Measurements from ENCODE around the gene FGF22. TPM values are rescaled to one million over a fixed set of nuclear protein-coding genes. Genes with fewer than 3 reads are reported as not detected.

Gene FGF22
- polyA plus RNA-seq, 1 donor from 2014 or later, result 0.48 TPM

- H3K9me3 ChIP-seq (ENCODE audit: low read length), result no peaks in the 10 kb centered on the region
- no peaks in the 10 kb centered on the region for H3K79me2 ChIP-seq (replicated peaks; ENCODE audit: insufficient read depth, low read length)
- no peak overlapping the region for H3K4me3 ChIP-seq (ENCODE audit: low read length)
- no peaks in the 10 kb centered on the region for H3F3A ChIP-seq (ENCODE audit: insufficient read depth, low read length, poor library complexity, severe bottlenecking)
- H2AFZ ChIP-seq (ENCODE audit: low read depth, low read length), result no peak overlapping the region
- no peaks in the 10 kb centered on the region for H3K9me2 ChIP-seq (ENCODE audit: insufficient read depth, low read length)
- H3K4me2 ChIP-seq (ENCODE audit: low read length), result no peak overlapping the region
- TF ChIP-seq SMC3 (conservative IDR thresholded peaks at IDR 0.05; ENCODE audit: poor library complexity), result no peak
- no peak for TF ChIP-seq EZH2 (IDR thresholded peaks at IDR 0.05; ENCODE audit: borderline replicate concordance, insufficient read depth, low read length, poor library complexity, severe bottlenecking)
- TF ChIP-seq TAF1 (IDR thresholded peaks at IDR 0.05; ENCODE audit: low read depth), result no peak
- TF ChIP-seq EP300 (conservative IDR thresholded peaks at IDR 0.05; ENCODE audit: poor library complexity, severe bottlenecking), result no peak
- TF ChIP-seq MXI1 (conservative IDR thresholded peaks at IDR 0.05; ENCODE audit: poor library complexity, severe bottlenecking), result no peak
- TF ChIP-seq, protein P1, sequence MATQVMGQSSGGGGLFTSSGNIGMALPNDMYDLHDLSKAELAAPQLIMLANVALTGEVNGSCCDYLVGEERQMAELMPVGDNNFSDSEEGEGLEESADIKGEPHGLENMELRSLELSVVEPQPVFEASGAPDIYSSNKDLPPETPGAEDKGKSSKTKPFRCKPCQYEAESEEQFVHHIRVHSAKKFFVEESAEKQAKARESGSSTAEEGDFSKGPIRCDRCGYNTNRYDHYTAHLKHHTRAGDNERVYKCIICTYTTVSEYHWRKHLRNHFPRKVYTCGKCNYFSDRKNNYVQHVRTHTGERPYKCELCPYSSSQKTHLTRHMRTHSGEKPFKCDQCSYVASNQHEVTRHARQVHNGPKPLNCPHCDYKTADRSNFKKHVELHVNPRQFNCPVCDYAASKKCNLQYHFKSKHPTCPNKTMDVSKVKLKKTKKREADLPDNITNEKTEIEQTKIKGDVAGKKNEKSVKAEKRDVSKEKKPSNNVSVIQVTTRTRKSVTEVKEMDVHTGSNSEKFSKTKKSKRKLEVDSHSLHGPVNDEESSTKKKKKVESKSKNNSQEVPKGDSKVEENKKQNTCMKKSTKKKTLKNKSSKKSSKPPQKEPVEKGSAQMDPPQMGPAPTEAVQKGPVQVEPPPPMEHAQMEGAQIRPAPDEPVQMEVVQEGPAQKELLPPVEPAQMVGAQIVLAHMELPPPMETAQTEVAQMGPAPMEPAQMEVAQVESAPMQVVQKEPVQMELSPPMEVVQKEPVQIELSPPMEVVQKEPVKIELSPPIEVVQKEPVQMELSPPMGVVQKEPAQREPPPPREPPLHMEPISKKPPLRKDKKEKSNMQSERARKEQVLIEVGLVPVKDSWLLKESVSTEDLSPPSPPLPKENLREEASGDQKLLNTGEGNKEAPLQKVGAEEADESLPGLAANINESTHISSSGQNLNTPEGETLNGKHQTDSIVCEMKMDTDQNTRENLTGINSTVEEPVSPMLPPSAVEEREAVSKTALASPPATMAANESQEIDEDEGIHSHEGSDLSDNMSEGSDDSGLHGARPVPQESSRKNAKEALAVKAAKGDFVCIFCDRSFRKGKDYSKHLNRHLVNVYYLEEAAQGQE (IDR thresholded peaks at IDR 0.05; ENCODE audit: borderline replicate concordance), result no peak
- TF ChIP-seq CTCF (IDR thresholded peaks at IDR 0.05; ENCODE audit: poor library complexity, severe bottlenecking), result no peak
- TF ChIP-seq POLR2AphosphoS5 (IDR thresholded peaks at IDR 0.05), result no peak
- TF ChIP-seq RAD21 (conservative IDR thresholded peaks at IDR 0.05), result no peak
- no peaks in the 10 kb centered on the region for H3K36me3 ChIP-seq (ENCODE audit: insufficient read depth, low read length)
- peaks cover 4% of the 10 kb centered on the region for H4K20me1 ChIP-seq (ENCODE audit: insufficient read depth)
- H3K27ac ChIP-seq (ENCODE audit: low read length), result no peak overlapping the region
- H3K9ac ChIP-seq (ENCODE audit: low read length), result no peak overlapping the region
- no peaks in the 10 kb centered on the region for H3K27me3 ChIP-seq (ENCODE audit: insufficient read depth, low read depth, low read length)
Observed at GRCh38 chr19:597406-598315, 42.0 kb upstream of the FGF22 start.

- Histone ChIP-seq H3K36me3 (ENCODE audit: insufficient read depth, low read length) (no peaks in the 10 kb centered on the region), H3K27ac (ENCODE audit: low read length) (no peak overlapping the region), H3K9ac (ENCODE audit: low read length) (no peak overlapping the region), H2AFZ (ENCODE audit: low read depth, low read length) (no peak overlapping the region), H3F3A (ENCODE audit: insufficient read depth, low read length, poor library complexity, severe bottlenecking) (no peaks in the 10 kb centered on the region), H3K9me2 (ENCODE audit: insufficient read depth, low read length) (no peaks in the 10 kb centered on the region), H3K9me3 (ENCODE audit: low read length) (no peaks in the 10 kb centered on the region), H3K27me3 (ENCODE audit: insufficient read depth, low read depth, low read length) (no peaks in the 10 kb centered on the region), H3K4me2 (ENCODE audit: low read length) (no peak overlapping the region), H4K20me1 (ENCODE audit: insufficient read depth) (no peaks in the 10 kb centered on the region), H3K79me2 (replicated peaks; ENCODE audit: insufficient read depth, low read length) (no peaks in the 10 kb centered on the region), H3K4me3 (ENCODE audit: low read length) (no peak overlapping the region)
- no peak for TF ChIP-seq RAD21 (conservative IDR thresholded peaks at IDR 0.05)
- no peak for TF ChIP-seq TAF1 (IDR thresholded peaks at IDR 0.05; ENCODE audit: low read depth)
- TF ChIP-seq EP300 (conservative IDR thresholded peaks at IDR 0.05; ENCODE audit: poor library complexity, severe bottlenecking), result no peak
- TF ChIP-seq SMC3 (conservative IDR thresholded peaks at IDR 0.05; ENCODE audit: poor library complexity), result no peak
- TF ChIP-seq, protein P1 (IDR thresholded peaks at IDR 0.05; ENCODE audit: borderline replicate concordance), result no peak
- TF ChIP-seq MXI1 (conservative IDR thresholded peaks at IDR 0.05; ENCODE audit: poor library complexity, severe bottlenecking), result no peak
- no peak for TF ChIP-seq CTCF (IDR thresholded peaks at IDR 0.05; ENCODE audit: poor library complexity, severe bottlenecking)
- TF ChIP-seq EZH2 (IDR thresholded peaks at IDR 0.05; ENCODE audit: borderline replicate concordance, insufficient read depth, low read length, poor library complexity, severe bottlenecking), result no peak
Observed at GRCh38 chr19:601310-601709, 38.4 kb upstream of the FGF22 start.
